H1 (cell line): Measurements from ENCODE around the gene OST4.

Experiments
- PHF8 ChIP-seq: fragments of 200-600 bp; sonication (generic); conservative IDR thresholded peaks from 2 replicates; pipeline ENCODE4 v1.7.1; 2012; ENCODE audit warnings: low read depth, mild to moderate bottlenecking, inconsistent platforms, low read length, moderate library complexity
- POLR2A ChIP-seq, 2 experiments: IDR thresholded peaks; 1 replicate in 1 of 2; 2 replicates in 1 of 2; pipeline ENCODE4 v1.6.1; 2011; ENCODE audit warnings: low read depth in 2 of 2, low read length in 2 of 2, mild to moderate bottlenecking in 2 of 2; ENCODE audit errors: control extremely low read depth in 1 of 2
- RAD21 ChIP-seq, 2 experiments: IDR thresholded peaks in 1 of 2; conservative IDR thresholded peaks in 1 of 2; 2 replicates each; pipeline ENCODE4 v1.6.1; 2011; ENCODE audit warnings: low read depth in 2 of 2, low read length in 2 of 2, improper control_type of control experiment in 1 of 2, inconsistent platforms in 1 of 2, mild to moderate bottlenecking in 1 of 2, moderate library complexity in 1 of 2
- SUZ12 ChIP-seq: fragments of 200-600 bp; sonication (generic); IDR thresholded peaks from 2 replicates; pipeline ENCODE4 v1.6.1; 2012; ENCODE audit warnings: mild to moderate bottlenecking, inconsistent platforms, low read length, moderate library complexity, mixed read lengths
- ZNF274 ChIP-seq: IDR thresholded peaks from 2 replicates; pipeline ENCODE4 v1.7.0; 2012; ENCODE audit warnings: low read length, borderline replicate concordance; ENCODE audit errors: extremely low read depth
- TF ChIP-seq, protein P1 (sequence below), 3 experiments: IDR thresholded peaks; 1 replicate in 2 of 3; 2 replicates in 1 of 3; pipeline versions ENCODE4 v1.5.1 to v1.6.1; 2011; ENCODE audit warnings: low read length in 3 of 3, mild to moderate bottlenecking in 3 of 3, inconsistent platforms in 2 of 3, low read depth in 1 of 3, moderate library complexity in 1 of 3; ENCODE audit not compliant: insufficient read depth in 1 of 3; ENCODE audit errors: control extremely low read depth in 1 of 3
- TF ChIP-seq, protein P2 (sequence below): IDR thresholded peaks from 2 replicates; pipeline ENCODE4 v1.6.1; 2011; ENCODE audit warnings: low read length, improper control_type of control experiment

GRCh38 chr2:27042985-27043634, 28.3 kb downstream of the OST4 start:
- TF ChIP-seq, protein P1, sequence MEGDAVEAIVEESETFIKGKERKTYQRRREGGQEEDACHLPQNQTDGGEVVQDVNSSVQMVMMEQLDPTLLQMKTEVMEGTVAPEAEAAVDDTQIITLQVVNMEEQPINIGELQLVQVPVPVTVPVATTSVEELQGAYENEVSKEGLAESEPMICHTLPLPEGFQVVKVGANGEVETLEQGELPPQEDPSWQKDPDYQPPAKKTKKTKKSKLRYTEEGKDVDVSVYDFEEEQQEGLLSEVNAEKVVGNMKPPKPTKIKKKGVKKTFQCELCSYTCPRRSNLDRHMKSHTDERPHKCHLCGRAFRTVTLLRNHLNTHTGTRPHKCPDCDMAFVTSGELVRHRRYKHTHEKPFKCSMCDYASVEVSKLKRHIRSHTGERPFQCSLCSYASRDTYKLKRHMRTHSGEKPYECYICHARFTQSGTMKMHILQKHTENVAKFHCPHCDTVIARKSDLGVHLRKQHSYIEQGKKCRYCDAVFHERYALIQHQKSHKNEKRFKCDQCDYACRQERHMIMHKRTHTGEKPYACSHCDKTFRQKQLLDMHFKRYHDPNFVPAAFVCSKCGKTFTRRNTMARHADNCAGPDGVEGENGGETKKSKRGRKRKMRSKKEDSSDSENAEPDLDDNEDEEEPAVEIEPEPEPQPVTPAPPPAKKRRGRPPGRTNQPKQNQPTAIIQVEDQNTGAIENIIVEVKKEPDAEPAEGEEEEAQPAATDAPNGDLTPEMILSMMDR (IDR thresholded peaks at IDR 0.05; ENCODE audit: control extremely low read depth in 1 of 3, insufficient read depth in 1 of 3, low read depth in 1 of 3, low read length in 3 of 3): no peak
- TF ChIP-seq, protein P2, sequence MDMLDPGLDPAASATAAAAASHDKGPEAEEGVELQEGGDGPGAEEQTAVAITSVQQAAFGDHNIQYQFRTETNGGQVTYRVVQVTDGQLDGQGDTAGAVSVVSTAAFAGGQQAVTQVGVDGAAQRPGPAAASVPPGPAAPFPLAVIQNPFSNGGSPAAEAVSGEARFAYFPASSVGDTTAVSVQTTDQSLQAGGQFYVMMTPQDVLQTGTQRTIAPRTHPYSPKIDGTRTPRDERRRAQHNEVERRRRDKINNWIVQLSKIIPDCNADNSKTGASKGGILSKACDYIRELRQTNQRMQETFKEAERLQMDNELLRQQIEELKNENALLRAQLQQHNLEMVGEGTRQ: no peak
- TF ChIP-seq SUZ12: no peak
- TF ChIP-seq RAD21 (IDR thresholded peaks at IDR 0.05 in 1 of 2, conservative IDR thresholded peaks at IDR 0.05 in 1 of 2; ENCODE audit: low read depth in 2 of 2, low read length in 2 of 2): no peak
- no peak for TF ChIP-seq PHF8
- TF ChIP-seq POLR2A (IDR thresholded peaks at IDR 0.05; ENCODE audit: control extremely low read depth in 1 of 2, low read depth in 2 of 2, low read length in 2 of 2): no peak
- TF ChIP-seq ZNF274: no peak
